Measurements from ENCODE around the gene NEK11. TPM values are rescaled to one million over a fixed set of nuclear protein-coding genes. Genes with fewer than 3 reads are reported as not detected.

NEK11 gene
- total RNA-seq, 4 donors from 2014 or later: 3.5 to 8.6 (median 5.5) TPM

DNA sequence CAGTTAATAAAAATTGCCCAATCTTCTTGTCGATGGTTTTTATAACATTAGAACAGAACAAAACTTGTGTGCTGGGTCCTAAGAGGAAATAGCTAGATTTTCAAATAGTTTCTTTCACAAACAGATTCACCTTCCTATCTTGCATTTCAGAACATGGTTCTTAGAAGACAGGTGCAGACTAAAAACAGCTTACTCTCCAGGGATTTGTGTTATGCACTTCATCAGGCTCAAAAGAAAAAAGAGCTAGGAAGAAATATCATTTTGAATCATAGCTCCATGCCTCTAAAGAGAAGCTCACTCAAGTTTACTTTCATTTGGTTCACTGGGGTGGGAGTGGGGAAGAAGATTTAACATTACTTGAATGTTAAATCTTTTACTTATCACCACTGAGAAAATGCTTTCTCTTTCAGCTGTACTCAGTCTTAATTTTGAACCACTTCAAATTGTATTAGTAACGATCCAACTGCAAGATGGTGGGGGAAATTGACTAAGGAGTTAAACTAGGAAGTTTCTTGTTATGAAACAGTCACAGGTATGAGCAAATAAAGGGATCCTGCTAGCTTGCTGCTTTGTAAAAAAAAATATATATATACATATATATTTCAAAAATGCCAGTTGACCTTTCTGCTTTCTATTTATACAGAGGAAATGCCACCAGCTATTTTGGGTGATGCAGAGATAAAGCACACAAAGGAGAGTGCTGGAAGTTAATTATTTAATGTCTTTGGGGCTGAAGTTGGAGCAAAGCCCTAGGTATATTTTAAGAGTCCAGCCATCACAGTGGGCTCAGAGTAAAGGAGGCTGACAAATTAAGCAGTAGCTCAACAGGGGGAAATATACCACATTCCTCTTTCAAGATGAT lies 326.6 kb downstream of the NEK11 start:
- no peaks in the 10 kb centered on the region for H3K9me3 ChIP-seq
- H3K27ac ChIP-seq: no peak overlapping the region
- H3K4me3 ChIP-seq: no peak overlapping the region
- H3K4me1 ChIP-seq: no peaks in the 10 kb centered on the region
- TF ChIP-seq, protein P1, sequence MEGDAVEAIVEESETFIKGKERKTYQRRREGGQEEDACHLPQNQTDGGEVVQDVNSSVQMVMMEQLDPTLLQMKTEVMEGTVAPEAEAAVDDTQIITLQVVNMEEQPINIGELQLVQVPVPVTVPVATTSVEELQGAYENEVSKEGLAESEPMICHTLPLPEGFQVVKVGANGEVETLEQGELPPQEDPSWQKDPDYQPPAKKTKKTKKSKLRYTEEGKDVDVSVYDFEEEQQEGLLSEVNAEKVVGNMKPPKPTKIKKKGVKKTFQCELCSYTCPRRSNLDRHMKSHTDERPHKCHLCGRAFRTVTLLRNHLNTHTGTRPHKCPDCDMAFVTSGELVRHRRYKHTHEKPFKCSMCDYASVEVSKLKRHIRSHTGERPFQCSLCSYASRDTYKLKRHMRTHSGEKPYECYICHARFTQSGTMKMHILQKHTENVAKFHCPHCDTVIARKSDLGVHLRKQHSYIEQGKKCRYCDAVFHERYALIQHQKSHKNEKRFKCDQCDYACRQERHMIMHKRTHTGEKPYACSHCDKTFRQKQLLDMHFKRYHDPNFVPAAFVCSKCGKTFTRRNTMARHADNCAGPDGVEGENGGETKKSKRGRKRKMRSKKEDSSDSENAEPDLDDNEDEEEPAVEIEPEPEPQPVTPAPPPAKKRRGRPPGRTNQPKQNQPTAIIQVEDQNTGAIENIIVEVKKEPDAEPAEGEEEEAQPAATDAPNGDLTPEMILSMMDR (IDR thresholded peaks at IDR 0.05): no peak
- TF ChIP-seq POLR2A (IDR thresholded peaks at IDR 0.05): no peak
- DNase-seq: no peak
- H3K36me3 ChIP-seq: no peaks in the 10 kb centered on the region
- no peaks in the 10 kb centered on the region for H3K27me3 ChIP-seq

DNA sequence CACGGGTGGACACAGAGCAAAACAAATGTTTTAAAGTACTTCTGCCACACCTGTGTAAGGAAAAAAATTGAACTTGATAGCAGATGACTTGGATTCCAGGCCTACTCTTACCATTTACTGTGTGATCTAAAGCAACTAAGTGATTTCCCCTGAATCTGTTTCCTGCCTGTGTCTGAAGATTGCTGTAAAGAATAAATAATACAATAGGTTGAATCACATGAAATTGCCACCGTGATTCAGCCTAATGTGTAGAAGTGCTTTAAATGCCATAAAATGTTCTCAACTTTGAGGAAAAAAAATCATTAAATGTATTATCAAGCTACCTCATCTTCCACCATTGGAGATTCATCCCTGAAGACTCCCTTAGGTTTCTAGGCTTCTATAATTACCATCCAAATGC lies 327.3 kb downstream of the NEK11 start:
- no peak overlapping the region for H3K27ac ChIP-seq
- no peaks in the 10 kb centered on the region for H3K36me3 ChIP-seq
- H3K4me3 ChIP-seq: no peak overlapping the region
- no peak for DNase-seq
- no peak for TF ChIP-seq POLR2A (IDR thresholded peaks at IDR 0.05)
- TF ChIP-seq, protein P1 (IDR thresholded peaks at IDR 0.05): no peak
- H3K9me3 ChIP-seq: no peaks in the 10 kb centered on the region
- no peaks in the 10 kb centered on the region for H3K4me1 ChIP-seq
- H3K27me3 ChIP-seq: no peaks in the 10 kb centered on the region

DNA sequence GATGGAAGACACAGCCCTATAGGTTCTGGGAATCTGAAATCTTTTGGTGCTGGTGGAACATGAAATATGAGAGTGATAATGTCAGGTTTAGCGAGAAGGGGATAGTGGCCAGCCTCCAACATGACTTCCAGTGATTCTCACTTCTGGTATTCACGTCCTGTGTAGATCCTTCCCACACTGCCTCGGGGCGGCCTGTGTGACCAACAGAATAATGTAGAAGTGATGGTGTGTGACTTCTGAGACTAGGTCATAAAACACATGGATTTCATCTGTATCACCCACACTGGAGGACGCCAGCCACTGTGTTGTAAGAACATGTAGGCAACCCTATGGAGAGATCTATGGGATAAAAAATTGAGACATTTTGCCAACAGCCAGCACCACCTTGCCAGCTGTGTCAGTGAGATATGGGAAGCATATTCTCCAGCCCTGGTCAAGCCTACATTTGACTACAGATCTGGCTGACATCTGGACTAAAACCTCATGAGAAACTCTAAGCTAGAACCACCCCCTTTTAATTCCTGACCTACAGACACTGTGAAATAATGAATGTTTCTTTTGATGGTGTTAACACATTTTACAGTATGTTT lies 329.4 kb downstream of the NEK11 start:
- Histone ChIP-seq H3K27ac (no peak overlapping the region), H3K4me1 (no peaks in the 10 kb centered on the region), H3K27me3 (no peaks in the 10 kb centered on the region), H3K9me3 (no peaks in the 10 kb centered on the region), H3K4me3 (no peak overlapping the region), H3K36me3 (no peaks in the 10 kb centered on the region)
- TF ChIP-seq POLR2A (IDR thresholded peaks at IDR 0.05): no peak
- TF ChIP-seq, protein P1 (IDR thresholded peaks at IDR 0.05): no peak
- no peak for DNase-seq

DNA sequence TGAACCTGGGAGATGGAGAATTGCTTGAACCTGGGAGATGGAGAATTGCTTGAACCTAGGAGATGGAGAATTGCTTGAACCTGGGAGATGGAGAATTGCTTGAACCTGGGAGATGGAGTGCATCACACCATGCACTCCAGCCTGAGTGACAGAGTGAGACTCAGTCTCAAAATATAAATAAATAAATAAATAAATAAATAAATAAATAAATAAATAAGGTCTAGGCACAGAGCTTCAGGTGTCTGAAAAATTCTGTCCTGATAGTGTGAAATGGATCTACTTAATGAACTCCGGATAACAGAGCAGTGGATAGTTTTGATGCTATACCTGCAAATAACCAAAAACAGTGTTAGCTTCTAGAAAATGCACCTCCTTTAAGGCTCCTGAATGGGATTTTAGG lies 330.6 kb downstream of the NEK11 start:
- Histone ChIP-seq H3K9me3 (no peaks in the 10 kb centered on the region), H3K4me3 (no peak overlapping the region), H3K4me1 (no peaks in the 10 kb centered on the region), H3K27ac (no peak overlapping the region), H3K36me3 (no peaks in the 10 kb centered on the region), H3K27me3 (no peaks in the 10 kb centered on the region)
- TF ChIP-seq, protein P1 (IDR thresholded peaks at IDR 0.05): no peak
- TF ChIP-seq POLR2A (IDR thresholded peaks at IDR 0.05): no peak
- no peak for DNase-seq

DNA sequence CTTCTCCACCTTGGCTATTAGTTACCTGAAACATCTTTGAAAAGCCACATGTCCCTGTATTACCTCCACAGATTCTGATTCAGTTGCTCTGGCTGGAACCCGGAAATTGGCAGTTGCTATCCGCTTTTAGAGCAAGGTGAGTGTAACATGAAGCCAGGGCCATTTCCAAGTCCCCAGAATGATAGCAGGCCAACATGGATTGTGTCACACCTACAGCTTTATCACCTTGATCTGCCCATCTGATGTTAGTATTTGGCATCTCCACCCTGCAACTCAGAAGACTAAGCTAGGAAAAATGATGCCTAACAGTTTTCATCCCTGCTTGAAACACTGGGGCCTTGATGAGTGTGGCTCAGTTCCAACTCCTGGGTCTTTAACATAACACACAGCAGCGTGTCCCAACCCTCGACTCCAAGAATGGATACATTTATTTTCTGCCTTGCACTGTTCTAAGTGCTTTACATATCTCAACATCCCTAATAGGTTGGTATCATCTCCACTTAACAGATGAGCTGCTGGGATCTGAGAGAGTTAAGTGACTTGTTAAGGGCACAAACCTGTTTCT lies 333.6 kb downstream of the NEK11 start:
- Histone ChIP-seq H3K36me3 (no peaks in the 10 kb centered on the region), H3K4me1 (no peaks in the 10 kb centered on the region), H3K9me3 (no peaks in the 10 kb centered on the region), H3K27ac (no peak overlapping the region), H3K4me3 (no peak overlapping the region), H3K27me3 (no peaks in the 10 kb centered on the region)
- TF ChIP-seq, protein P1 (IDR thresholded peaks at IDR 0.05): no peak
- TF ChIP-seq POLR2A (IDR thresholded peaks at IDR 0.05): no peak
- no peak for DNase-seq

Measured in Peyer's patch (tissue), 4 donors.